A549 (cell line): ENCODE results near the gene AKR7A3. TPM values are rescaled to one million over a fixed set of nuclear protein-coding genes. Genes with fewer than 3 reads are reported as not detected.
"Not testable (repeated sequence)": the region's sequence is repeated elsewhere in the genome, so short reads cannot be mapped to it uniquely, and the experiment has no call there.

ENCODE experiments used
- ATAC-seq, 2 experiments: fragments of 200-7000 bp in 1 of 2; fragments of >200 bp in 1 of 2; cut with Nextera tagmentation in 1 of 2; cut with Tn5 transposase in 1 of 2; 3 replicates each; pipeline versions ENCODE4 v1.8.0 to v1.9.1; 2018 to 2020; ENCODE audit warnings: mild to moderate bottlenecking in 1 of 2, moderate library complexity in 1 of 2
- CTCF ChIA-PET: fragments of 300-600 bp; sonication (Branson Sonifier 250); formaldehyde crosslinking; extraction: SDS; loops from one replicate; lab custom pipeline; 2021; ENCODE audit warnings: antibody characterized with exemption, inconsistent platforms; lab: Yijun Ruan, JAX
- POLR2A ChIA-PET: fragments of 350-600 bp; formaldehyde crosslinking; extraction: SDS; loops from one replicate; lab custom pipeline; 2021; ENCODE audit warnings: antibody characterized with exemption, inconsistent platforms; lab: Yijun Ruan, JAX
- DNase-seq, 2 experiments: peaks; one replicate each; pipeline versions ENCODE4 v3.0.0 to v3.0.0-alpha.2; 2011 to 2016; ENCODE audit warnings: low read depth in 1 of 2, low spot score in 1 of 2
- FAIRE-seq: peaks from 2 replicates; lab custom pipeline; 2011; peaks lifted over from hg19 to GRCh38; lab: Jason Lieb, UNC
- H3K27ac ChIP-seq, 2 experiments: fragments of >200 bp; sonication (Bioruptor Twin); formaldehyde crosslinking; 3 replicates each; pipeline ENCODE4 v1.5.1; 2016 to 2017
- H3K4me1 ChIP-seq: fragments of >200 bp; sonication (Bioruptor Twin); formaldehyde crosslinking; 3 replicates; pipeline ENCODE4 v1.6.1; 2016
- H3K4me2 ChIP-seq: fragments of >200 bp; sonication (Bioruptor Twin); formaldehyde crosslinking; 3 replicates; pipeline ENCODE4 v1.6.1; 2016
- H3K4me3 ChIP-seq: fragments of >200 bp; sonication (Bioruptor Twin); formaldehyde crosslinking; 3 replicates; pipeline ENCODE4 v1.5.1; 2016
- H3K9me3 ChIP-seq: fragments of >200 bp; sonication (Bioruptor Twin); formaldehyde crosslinking; 3 replicates; pipeline ENCODE4 v1.6.1; 2016
- BHLHE40 ChIP-seq: IDR thresholded peaks from 2 replicates; pipeline ENCODE4 v1.6.1; 2012; ENCODE audit warnings: low read depth, low read length, inconsistent platforms
- CEBPB ChIP-seq, 2 experiments: fragments of >200 bp in 1 of 2; sonication (Bioruptor Twin) in 1 of 2; formaldehyde crosslinking in 1 of 2; IDR thresholded peaks; 2 replicates each; pipeline ENCODE4 v1.6.1; 2012 to 2016
- EHF ChIP-seq: fragments of 250-450 bp; sonication (Bioruptor Pico); IDR thresholded peaks from 2 replicates; pipeline ENCODE4 v1.5.0; 2020; ENCODE audit warnings: mild to moderate bottlenecking
- EHMT2 ChIP-seq: fragments of 200-600 bp; sonication (generic); IDR thresholded peaks from 2 replicates; pipeline ENCODE4 v1.6.1; 2016; ENCODE audit warnings: antibody characterized with exemption, low read depth, mild to moderate bottlenecking, moderate library complexity
- GATA3 ChIP-seq: IDR thresholded peaks from 2 replicates; pipeline ENCODE4 v1.6.1; 2012; ENCODE audit warnings: borderline replicate concordance
- HDAC2 ChIP-seq: fragments of 200-600 bp; sonication (generic); IDR thresholded peaks from 2 replicates; pipeline ENCODE4 v1.6.1; 2016
- HES2 ChIP-seq: fragments of >200 bp; sonication (Bioruptor Twin); formaldehyde crosslinking; IDR thresholded peaks from 2 replicates; pipeline ENCODE4 v1.6.1; 2016
- HEYL ChIP-seq: fragments of 250-450 bp; sonication (Bioruptor Pico); IDR thresholded peaks from 2 replicates; pipeline ENCODE4 v1.8.0; 2021; ENCODE audit warnings: mild to moderate bottlenecking, moderate library complexity
- KDM1A ChIP-seq: fragments of 200-600 bp; sonication (generic); IDR thresholded peaks from 2 replicates; pipeline ENCODE4 v1.6.1; 2016; ENCODE audit warnings: low read depth, mild to moderate bottlenecking
- MYC ChIP-seq: IDR thresholded peaks from 2 replicates; pipeline ENCODE4 v1.6.1; 2012; ENCODE audit warnings: mild to moderate bottlenecking, inconsistent platforms, low read length, improper control_type of control experiment, borderline replicate concordance
- NFE2L2 ChIP-seq: fragments of 150-350 bp; conservative IDR thresholded peaks from 2 replicates; pipeline ENCODE4 v1.6.1; 2014; ENCODE audit warnings: low read length
- NPAS2 ChIP-seq: fragments of 250-450 bp; sonication (Bioruptor Pico); IDR thresholded peaks from 2 replicates; pipeline ENCODE4 v1.8.0; 2022; ENCODE audit warnings: mild to moderate bottlenecking, moderate library complexity, borderline replicate concordance
- PBX3 ChIP-seq: IDR thresholded peaks from 2 replicates; pipeline ENCODE4 v1.6.1; 2012
- PHF8 ChIP-seq: fragments of 200-600 bp; sonication (generic); IDR thresholded peaks from 2 replicates; pipeline ENCODE4 v1.6.1; 2016; ENCODE audit warnings: low read depth, mild to moderate bottlenecking, antibody characterized with exemption, moderate library complexity, borderline replicate concordance
- POLR2AphosphoS2 ChIP-seq: conservative IDR thresholded peaks from 2 replicates; pipeline ENCODE4 v1.6.1; 2012; ENCODE audit warnings: low read length, improper control_type of control experiment, inconsistent platforms
- RAD21 ChIP-seq, 2 experiments: fragments of >200 bp in 1 of 2; sonication (Bioruptor Twin) in 1 of 2; formaldehyde crosslinking in 1 of 2; IDR thresholded peaks in 1 of 2; conservative IDR thresholded peaks in 1 of 2; 2 replicates in 1 of 2; 3 replicates in 1 of 2; pipeline ENCODE4 v1.6.1; 2012 to 2018; ENCODE audit warnings: inconsistent platforms in 1 of 2
- RCOR1 ChIP-seq: fragments of 150-350 bp; IDR thresholded peaks from 2 replicates; pipeline ENCODE4 v1.6.1; 2014; ENCODE audit warnings: antibody characterized with exemption, low read length, low read depth
- ZC3H11A ChIP-seq: fragments of 450-650 bp; IDR thresholded peaks from 2 replicates; pipeline ENCODE4 v1.6.1; 2014; ENCODE audit warnings: antibody characterized with exemption, mild to moderate bottlenecking
- ZSCAN20 ChIP-seq: fragments of 250-450 bp; sonication (Bioruptor Pico); IDR thresholded peaks from 2 replicates; pipeline ENCODE4 v1.8.0; 2022; ENCODE audit warnings: mild to moderate bottlenecking, moderate library complexity
- WGBS: methylation state at CpG from one replicate; pipeline ENCODE4 v1.1.6; 2017; ENCODE audit errors: missing lambda C conversion rate; 5-methylcytosine and 5-hydroxymethylcytosine counted together
- polyA plus RNA-seq, 4 experiments: library from polyadenylated mRNA; depleted of rRNA in 3 of 4; stranded (reverse); fragments of >200 nt; fragmentation: RNase III in 1 of 4; extraction: RNeasy Plus Mini Kit Qiagen cat#74134 plus additional on column Dnase treatment in 1 of 4; gene quantifications; 2 replicates in 3 of 4; 3 replicates in 1 of 4; pipeline ENCODE4 v1.2.3, GENCODE V29; 2011 to 2017
- TF ChIP-seq, protein P1 (sequence below): fragments of 250-450 bp; sonication (Bioruptor Pico); IDR thresholded peaks from 2 replicates; pipeline ENCODE4 v1.5.0; 2021; ENCODE audit warnings: mild to moderate bottlenecking, moderate library complexity, borderline replicate concordance
- TF ChIP-seq, protein P2 (sequence below): IDR thresholded peaks from 2 replicates; pipeline ENCODE4 v1.6.1; 2012
- TF ChIP-seq, protein P3 (sequence below): fragments of >200 bp; sonication (Bioruptor Twin); formaldehyde crosslinking; IDR thresholded peaks from 3 replicates; pipeline ENCODE4 v1.6.1; 2016

AKR7A3 gene
- polyA plus RNA-seq, 2 of the 4 experiments (the other 2 are of a cell fraction) = 0.10 to 0.21 TPM

- no peak for TF ChIP-seq NPAS2 (CRISPR knock-in tag)
Measured at GRCh38 chr1:19294638-19295037, 6.1 kb upstream of the AKR7A3 start (continued).

GRCh38 chr1:19289244-19289643 lies 674 bp upstream of the AKR7A3 start:
- WGBS = 81% methylated on average over 2 of the region's 2 CpGs
- TF ChIP-seq HES2 = no peak
- TF ChIP-seq, protein P1, sequence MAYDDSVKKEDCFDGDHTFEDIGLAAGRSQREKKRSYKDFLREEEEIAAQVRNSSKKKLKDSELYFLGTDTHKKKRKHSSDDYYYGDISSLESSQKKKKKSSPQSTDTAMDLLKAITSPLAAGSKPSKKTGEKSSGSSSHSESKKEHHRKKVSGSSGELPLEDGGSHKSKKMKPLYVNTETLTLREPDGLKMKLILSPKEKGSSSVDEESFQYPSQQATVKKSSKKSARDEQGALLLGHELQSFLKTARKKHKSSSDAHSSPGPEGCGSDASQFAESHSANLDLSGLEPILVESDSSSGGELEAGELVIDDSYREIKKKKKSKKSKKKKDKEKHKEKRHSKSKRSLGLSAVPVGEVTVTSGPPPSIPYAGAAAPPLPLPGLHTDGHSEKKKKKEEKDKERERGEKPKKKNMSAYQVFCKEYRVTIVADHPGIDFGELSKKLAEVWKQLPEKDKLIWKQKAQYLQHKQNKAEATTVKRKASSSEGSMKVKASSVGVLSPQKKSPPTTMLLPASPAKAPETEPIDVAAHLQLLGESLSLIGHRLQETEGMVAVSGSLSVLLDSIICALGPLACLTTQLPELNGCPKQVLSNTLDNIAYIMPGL (CRISPR knock-in tag) = no peak
- no peak for TF ChIP-seq GATA3
- TF ChIP-seq KDM1A = no peak
- TF ChIP-seq, protein P2, sequence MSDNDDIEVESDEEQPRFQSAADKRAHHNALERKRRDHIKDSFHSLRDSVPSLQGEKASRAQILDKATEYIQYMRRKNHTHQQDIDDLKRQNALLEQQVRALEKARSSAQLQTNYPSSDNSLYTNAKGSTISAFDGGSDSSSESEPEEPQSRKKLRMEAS = no peak
- no peak for TF ChIP-seq PBX3
- TF ChIP-seq ZSCAN20 (CRISPR knock-in tag) = no peak
- TF ChIP-seq HDAC2 = no peak
- TF ChIP-seq BHLHE40 = no peak
- no peak for TF ChIP-seq POLR2AphosphoS2
- TF ChIP-seq ZC3H11A = no peak
- no peak for TF ChIP-seq RAD21 (conservative IDR thresholded peaks at IDR 0.05 in 1 of 2, IDR thresholded peaks at IDR 0.05 in 1 of 2)
- TF ChIP-seq EHMT2 = no peak
- TF ChIP-seq CEBPB (IDR thresholded peaks at IDR 0.05) = no peak
- TF ChIP-seq, all 56 proteins: peak for 0
- no peak for FAIRE-seq
- Histone ChIP-seq H3K4me3 (no peak overlapping the region), H3K4me2 (0 out of 3 replicates have a peak overlapping the region, but pooled peaks have one; percentile 14), H3K27ac (no peak overlapping the region), H3K4me1 (no peaks in the 10 kb centered on the region), H3K9me3 (peaks cover 6% of the 10 kb centered on the region; the same call in 2 of the 3 replicates)
- ATAC-seq = no peak
- ChIA-PET POLR2A (no interaction called here), CTCF (no interaction called here)
- DNase-seq = no peak

GRCh38 chr1:19287436-19288185 lies 959 bp downstream of the AKR7A3 start:
- no peaks in the 10 kb centered on the region for H3K4me1 ChIP-seq
- no peak for FAIRE-seq
- H3K9me3 ChIP-seq = 0 out of 3 replicates have a peak, but pooled peaks cover under 1% of the 10 kb centered on the region
- TF ChIP-seq RCOR1 = no peak
- no peak for TF ChIP-seq PHF8
- no peak for TF ChIP-seq EHF
- TF ChIP-seq MYC = no peak
- no peak for TF ChIP-seq HEYL (CRISPR knock-in tag)
- TF ChIP-seq, protein P3, sequence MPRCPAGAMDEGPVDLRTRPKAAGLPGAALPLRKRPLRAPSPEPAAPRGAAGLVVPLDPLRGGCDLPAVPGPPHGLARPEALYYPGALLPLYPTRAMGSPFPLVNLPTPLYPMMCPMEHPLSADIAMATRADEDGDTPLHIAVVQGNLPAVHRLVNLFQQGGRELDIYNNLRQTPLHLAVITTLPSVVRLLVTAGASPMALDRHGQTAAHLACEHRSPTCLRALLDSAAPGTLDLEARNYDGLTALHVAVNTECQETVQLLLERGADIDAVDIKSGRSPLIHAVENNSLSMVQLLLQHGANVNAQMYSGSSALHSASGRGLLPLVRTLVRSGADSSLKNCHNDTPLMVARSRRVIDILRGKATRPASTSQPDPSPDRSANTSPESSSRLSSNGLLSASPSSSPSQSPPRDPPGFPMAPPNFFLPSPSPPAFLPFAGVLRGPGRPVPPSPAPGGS = no peak
- no peak for TF ChIP-seq NFE2L2
- DNase-seq = no peak
- ChIA-PET CTCF (no interaction called here), POLR2A (no interaction called here)
- 89% methylated on average over 7 of the region's 13 CpGs for WGBS
- H3K4me2 ChIP-seq = no peak overlapping the region
- no peak overlapping the region for H3K4me3 ChIP-seq
- no peak; a peak in 1 of 6 replicates for ATAC-seq
- H3K27ac ChIP-seq = no peak overlapping the region

- FAIRE-seq, CTCF ChIA-PET, POLR2A ChIA-PET, H3K27ac ChIP-seq, H3K4me2 ChIP-seq, H3K4me1 ChIP-seq, H3K4me3 ChIP-seq, DNase-seq, H3K9me3 ChIP-seq: not testable (repeated sequence)
- ATAC-seq = peak in 1 of 2 experiments; percentile 38; a peak in 1 of 6 replicates
- no CpG with 5 or more reads among the region's 3 CpGs for WGBS
Measured at GRCh38 chr1:19285807-19286206, 2.8 kb downstream of the AKR7A3 start.

GRCh38 chr1:19285366-19285765 lies 3.2 kb downstream of the AKR7A3 start:
- H3K4me1 ChIP-seq, CTCF ChIA-PET: not testable (repeated sequence)

More at GRCh38 chr1:19285366-19285765, 3.2 kb downstream of the AKR7A3 start:
- H3K9me3 ChIP-seq, ATAC-seq, POLR2A ChIA-PET, H3K27ac ChIP-seq, DNase-seq, H3K4me3 ChIP-seq, H3K4me2 ChIP-seq, FAIRE-seq: not testable (repeated sequence)
- 95% methylated on average over 3 of the region's 3 CpGs for WGBS
